ENCODE results near the gene ERCC5. TPM values are rescaled to one million over a fixed set of nuclear protein-coding genes. Genes with fewer than 3 reads are reported as not detected.

The ERCC5 gene
- total and polyA plus RNA-seq, 2 donors (not counting 1 experiment from before 2014, with no cell fraction given): 34.7 to 88.3 TPM

DNA sequence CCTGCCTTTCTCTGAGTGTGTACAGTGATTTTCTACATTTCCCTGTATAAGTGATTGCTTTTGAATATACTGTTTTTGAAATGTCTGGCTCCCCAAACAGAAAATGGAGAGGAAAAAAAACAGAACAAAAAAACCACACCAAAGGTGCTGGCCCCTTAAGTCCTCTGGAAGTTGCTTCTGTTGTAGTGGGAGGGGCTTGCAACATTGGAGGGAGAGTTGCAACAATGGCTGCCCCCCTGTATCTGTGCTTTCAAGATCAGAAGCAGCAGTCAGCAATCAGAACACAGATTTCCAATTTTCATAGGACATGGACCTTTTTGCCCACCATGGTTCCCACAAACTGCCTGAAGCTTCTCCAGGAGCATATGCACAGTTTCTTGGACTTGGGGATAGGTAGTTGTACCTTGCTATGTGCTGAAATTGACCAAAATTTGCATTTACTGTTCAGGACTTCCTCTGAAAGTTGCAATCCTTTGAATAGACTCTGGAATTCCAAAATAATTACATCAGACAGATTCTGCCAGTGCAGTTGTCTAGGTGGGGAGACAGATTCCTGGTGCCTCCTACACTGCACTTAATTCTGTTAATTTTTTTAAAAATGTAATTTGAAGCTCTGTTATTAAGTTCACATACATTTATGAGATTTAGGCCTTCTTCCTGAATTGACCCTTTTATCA, 33.1 kb upstream of the ERCC5 start:
- no peak overlapping the region for H3K9ac ChIP-seq (ENCODE audit: low read length)
- ChIA-PET POLR2A (no interaction called here), CTCF (interaction anchor here (0.8 kb wide), 1 partner anchor 13 kb away, joined by 3 read pairs; no protein-coding TSS in a partner anchor)
- intact Hi-C loops (cut with micrococcal nuclease): no loop called here
- H3K36me3 ChIP-seq (replicated peaks in 1 of 2; ENCODE audit: control extremely low read depth in 1 of 2, control insufficient read depth in 1 of 2, extremely low read depth in 1 of 2, insufficient read depth in 2 of 2, low read length in 1 of 2): no peaks in the 10 kb centered on the region
- no peak overlapping the region for H3K4me2 ChIP-seq (replicated peaks; ENCODE audit: low read depth, low read length, poor library complexity, severe bottlenecking)
- H2AFZ ChIP-seq (ENCODE audit: insufficient read depth, low read depth, low read length, poor library complexity, severe bottlenecking): no peak overlapping the region
- DNase-seq (no peak), ATAC-seq (ENCODE audit: low read depth) (no peak)
- H3K9me3 ChIP-seq (ENCODE audit: control extremely low read depth in 1 of 3, control insufficient read depth in 2 of 3, insufficient read depth in 1 of 3, low read length in 2 of 3): peaks cover 0 to 4% (median 1%) of the 10 kb centered on the region in 3 donors
- Mint-ChIP-seq H3K4me3 (no peak overlapping the region), H3K27ac (no peak overlapping the region), H3K4me1 (no peaks in the 10 kb centered on the region), H3K27me3 (no peaks in the 10 kb centered on the region), H3K9me3 (ENCODE audit: insufficient read depth) (peaks cover 5% of the 10 kb centered on the region)
- no peaks in the 10 kb centered on the region for H3K79me2 ChIP-seq (ENCODE audit: control insufficient read depth, insufficient read depth, low read length)
- no peak overlapping the region for H3K4me3 ChIP-seq (ENCODE audit: control extremely low read depth in 1 of 5, extremely low read depth in 1 of 5, insufficient read depth in 1 of 5, low read depth in 2 of 5, low read length in 4 of 5)
- H3K27me3 ChIP-seq (replicated peaks in 1 of 4; ENCODE audit: control extremely low read depth in 1 of 4, control insufficient read depth in 3 of 4, insufficient read depth in 4 of 4, low read length in 3 of 4): no peaks in the 10 kb centered on the region
- H3K27ac ChIP-seq (ENCODE audit: low read length in 2 of 2): no peak overlapping the region
- no peaks in the 10 kb centered on the region for H3K4me1 ChIP-seq (ENCODE audit: control insufficient read depth in 2 of 2, insufficient read depth in 2 of 2, low read length in 2 of 2)
- no peak for TF ChIP-seq EZH2 (IDR thresholded peaks at IDR 0.05; ENCODE audit: borderline replicate concordance, insufficient read depth, low read depth, low read length, poor library complexity, severe bottlenecking)
- TF ChIP-seq, protein P1, sequence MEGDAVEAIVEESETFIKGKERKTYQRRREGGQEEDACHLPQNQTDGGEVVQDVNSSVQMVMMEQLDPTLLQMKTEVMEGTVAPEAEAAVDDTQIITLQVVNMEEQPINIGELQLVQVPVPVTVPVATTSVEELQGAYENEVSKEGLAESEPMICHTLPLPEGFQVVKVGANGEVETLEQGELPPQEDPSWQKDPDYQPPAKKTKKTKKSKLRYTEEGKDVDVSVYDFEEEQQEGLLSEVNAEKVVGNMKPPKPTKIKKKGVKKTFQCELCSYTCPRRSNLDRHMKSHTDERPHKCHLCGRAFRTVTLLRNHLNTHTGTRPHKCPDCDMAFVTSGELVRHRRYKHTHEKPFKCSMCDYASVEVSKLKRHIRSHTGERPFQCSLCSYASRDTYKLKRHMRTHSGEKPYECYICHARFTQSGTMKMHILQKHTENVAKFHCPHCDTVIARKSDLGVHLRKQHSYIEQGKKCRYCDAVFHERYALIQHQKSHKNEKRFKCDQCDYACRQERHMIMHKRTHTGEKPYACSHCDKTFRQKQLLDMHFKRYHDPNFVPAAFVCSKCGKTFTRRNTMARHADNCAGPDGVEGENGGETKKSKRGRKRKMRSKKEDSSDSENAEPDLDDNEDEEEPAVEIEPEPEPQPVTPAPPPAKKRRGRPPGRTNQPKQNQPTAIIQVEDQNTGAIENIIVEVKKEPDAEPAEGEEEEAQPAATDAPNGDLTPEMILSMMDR (IDR thresholded peaks at IDR 0.05): no peak
- H4K20me1 ChIP-seq (ENCODE audit: control insufficient read depth, insufficient read depth, low read length, poor library complexity, severe bottlenecking): no peaks in the 10 kb centered on the region

DNA sequence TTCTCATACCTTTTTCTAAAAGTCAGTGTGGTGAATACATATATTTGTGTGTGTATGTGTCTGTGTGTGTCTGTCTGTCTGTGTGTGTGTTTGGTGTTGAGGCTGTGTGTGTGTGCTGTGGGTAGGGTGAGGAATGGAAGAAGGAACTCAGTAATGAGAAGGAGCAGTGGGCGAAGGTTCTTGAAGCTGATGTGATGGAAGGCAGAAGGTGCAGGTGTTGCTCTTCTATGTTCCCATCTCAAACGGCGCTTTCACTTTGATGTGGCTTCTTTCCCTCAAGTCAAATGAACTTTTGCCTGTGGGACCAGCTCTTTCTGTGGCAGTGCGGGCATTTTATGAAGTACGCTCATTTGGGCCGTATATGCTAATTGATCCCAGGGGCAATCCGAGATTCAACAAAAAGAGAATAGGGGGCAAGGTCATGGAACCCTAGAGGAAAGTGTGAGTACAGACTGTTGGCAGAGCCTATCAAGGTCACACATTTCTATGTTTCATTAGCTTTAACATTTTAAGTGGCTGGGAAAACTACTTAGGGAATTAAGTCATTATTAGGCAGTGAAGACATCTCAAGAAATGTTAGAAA, 31.7 kb upstream of the ERCC5 start:
- Histone ChIP-seq H2AFZ (ENCODE audit: insufficient read depth, low read depth, low read length, poor library complexity, severe bottlenecking) (no peak overlapping the region), H3K27me3 (replicated peaks in 1 of 4; ENCODE audit: control extremely low read depth in 1 of 4, control insufficient read depth in 3 of 4, insufficient read depth in 4 of 4, low read length in 3 of 4) (no peaks in the 10 kb centered on the region), H3K9ac (ENCODE audit: low read length) (no peak overlapping the region), H3K9me3 (ENCODE audit: control extremely low read depth in 1 of 3, control insufficient read depth in 2 of 3, insufficient read depth in 1 of 3, low read length in 2 of 3) (peaks cover 0 to 4% (median 1%) of the 10 kb centered on the region in 3 donors), H3K27ac (ENCODE audit: low read length in 2 of 2) (no peak overlapping the region), H4K20me1 (ENCODE audit: control insufficient read depth, insufficient read depth, low read length, poor library complexity, severe bottlenecking) (no peaks in the 10 kb centered on the region), H3K4me3 (ENCODE audit: control extremely low read depth in 1 of 5, extremely low read depth in 1 of 5, insufficient read depth in 1 of 5, low read depth in 2 of 5, low read length in 4 of 5) (no peak overlapping the region), H3K36me3 (replicated peaks in 1 of 2; ENCODE audit: control extremely low read depth in 1 of 2, control insufficient read depth in 1 of 2, extremely low read depth in 1 of 2, insufficient read depth in 2 of 2, low read length in 1 of 2) (peaks cover 0 to 2% of the 10 kb centered on the region in 2 experiments), H3K4me2 (replicated peaks; ENCODE audit: low read depth, low read length, poor library complexity, severe bottlenecking) (no peak overlapping the region), H3K79me2 (ENCODE audit: control insufficient read depth, insufficient read depth, low read length) (no peaks in the 10 kb centered on the region), H3K4me1 (ENCODE audit: control insufficient read depth in 2 of 2, insufficient read depth in 2 of 2, low read length in 2 of 2) (no peaks in the 10 kb centered on the region)
- ChIA-PET POLR2A (no interaction called here), CTCF (interaction anchor here (0.6 to 1.0 kb wide), 2 partner anchors 12 to 228 kb away, joined by 3 read pairs; no protein-coding TSS in a partner anchor)
- Mint-ChIP-seq H3K27me3 (no peaks in the 10 kb centered on the region), H3K27ac (no peak overlapping the region), H3K9me3 (ENCODE audit: insufficient read depth) (peaks cover 5% of the 10 kb centered on the region), H3K4me3 (no peak overlapping the region), H3K4me1 (no peaks in the 10 kb centered on the region)
- TF ChIP-seq, protein P1 (IDR thresholded peaks at IDR 0.05): no peak
- no peak for TF ChIP-seq EZH2 (IDR thresholded peaks at IDR 0.05; ENCODE audit: borderline replicate concordance, insufficient read depth, low read depth, low read length, poor library complexity, severe bottlenecking)
- no peak for ATAC-seq (ENCODE audit: low read depth)
- WGBS (ENCODE audit: insufficient coverage): 94% methylated on average over 7 of the region's 7 CpGs
- no peak for DNase-seq
- intact Hi-C loops (cut with micrococcal nuclease): no loop called here
